Mucosa of descending colon (tissue), 3 donors: ENCODE measurements around the gene TANC1. TPM values are rescaled to one million over a fixed set of nuclear protein-coding genes. Genes with fewer than 3 reads are reported as not detected.

ENCODE experiments used
- ATAC-seq: fragments of 200-7000 bp; cut with Tn5 transposase; one replicate; pipeline ENCODE4 v1.9.1; 2020; ENCODE audit warnings: mild to moderate bottlenecking, moderate library complexity
- DNase-seq, 3 donors: peaks; one replicate each; pipeline ENCODE4 v3.0.0-alpha.2; 2020
- H3K36me3 ChIP-seq: fragments of 200-600 bp; one replicate; pipeline ENCODE4 v1.8.0; 2021; ENCODE audit warnings: low read depth, mild to moderate bottlenecking
- H3K4me1 ChIP-seq: fragments of 200-600 bp; one replicate; pipeline ENCODE4 v1.8.0; 2021; ENCODE audit warnings: low read depth, mild to moderate bottlenecking
- H3K4me3 ChIP-seq: fragments of 200-600 bp; one replicate; pipeline ENCODE4 v1.8.0; 2021; ENCODE audit warnings: mild to moderate bottlenecking
- H3K9me3 ChIP-seq: fragments of 200-600 bp; one replicate; pipeline ENCODE4 v1.8.0; 2021; ENCODE audit warnings: mild to moderate bottlenecking
- intact Hi-C, 2 donors: fragments of 100-400 bp; cut with DNase I in 1 of 2; cut with micrococcal nuclease in 1 of 2; formaldehyde crosslinking; loops; one replicate each; pipeline versions ENCODE4 v1.11.0 to v1.11.1; 2022; cut with DNase I, micrococcal nuclease
- total RNA-seq, 3 donors: library from RNA; stranded (reverse); fragmentation: NEBNext Ultra II Directional in 2 of 3; extraction: Animal tissue kit (Norgen Biotek cat#: 25700) in 2 of 3; gene quantifications; one replicate each; pipeline versions ENCODE4 v1.2.1 to v1.2.4, GENCODE V29; 2021 to 2023
- TF ChIP-seq, protein P1 (sequence below): fragments of 200-600 bp; IDR thresholded peaks from one replicate; pipeline ENCODE4 v1.8.0; 2022; ENCODE audit warnings: antibody characterized with exemption, mild to moderate bottlenecking
- donor health status: DM: no; HTN: no; CAD: no; lungs with moderate emphysema.
- donor health status: DM: no; HTN: no; CAD: no.
- donor health status: DM: no; HTN: yes; CAD: no.

TANC1 gene
- total RNA-seq, 3 donors from 2014 or later, result 30.7 to 55.5 (median 41.0) TPM

- DNase-seq, result no peak
- no peaks in the 10 kb centered on the region for H3K36me3 ChIP-seq
- peaks cover 12% of the 10 kb centered on the region for H3K4me1 ChIP-seq
- peak; percentile 46 for ATAC-seq
- H3K9me3 ChIP-seq, result no peaks in the 10 kb centered on the region
- intact Hi-C loops, result no loop called here
- TF ChIP-seq, protein P1, sequence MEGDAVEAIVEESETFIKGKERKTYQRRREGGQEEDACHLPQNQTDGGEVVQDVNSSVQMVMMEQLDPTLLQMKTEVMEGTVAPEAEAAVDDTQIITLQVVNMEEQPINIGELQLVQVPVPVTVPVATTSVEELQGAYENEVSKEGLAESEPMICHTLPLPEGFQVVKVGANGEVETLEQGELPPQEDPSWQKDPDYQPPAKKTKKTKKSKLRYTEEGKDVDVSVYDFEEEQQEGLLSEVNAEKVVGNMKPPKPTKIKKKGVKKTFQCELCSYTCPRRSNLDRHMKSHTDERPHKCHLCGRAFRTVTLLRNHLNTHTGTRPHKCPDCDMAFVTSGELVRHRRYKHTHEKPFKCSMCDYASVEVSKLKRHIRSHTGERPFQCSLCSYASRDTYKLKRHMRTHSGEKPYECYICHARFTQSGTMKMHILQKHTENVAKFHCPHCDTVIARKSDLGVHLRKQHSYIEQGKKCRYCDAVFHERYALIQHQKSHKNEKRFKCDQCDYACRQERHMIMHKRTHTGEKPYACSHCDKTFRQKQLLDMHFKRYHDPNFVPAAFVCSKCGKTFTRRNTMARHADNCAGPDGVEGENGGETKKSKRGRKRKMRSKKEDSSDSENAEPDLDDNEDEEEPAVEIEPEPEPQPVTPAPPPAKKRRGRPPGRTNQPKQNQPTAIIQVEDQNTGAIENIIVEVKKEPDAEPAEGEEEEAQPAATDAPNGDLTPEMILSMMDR, result no peak
- H3K4me3 ChIP-seq, result no peak overlapping the region
Observed at GRCh38 chr2:159043710-159044109, 75.3 kb downstream of the TANC1 start.

GRCh38 chr2:159044804-159045286 lies 76.4 kb downstream of the TANC1 start:
- ATAC-seq, result peak; percentile 72
- Histone ChIP-seq H3K36me3 (no peaks in the 10 kb centered on the region), H3K4me3 (no peak overlapping the region), H3K9me3 (no peaks in the 10 kb centered on the region), H3K4me1 (peaks cover 12% of the 10 kb centered on the region)
- no peak for DNase-seq
- TF ChIP-seq, protein P1, result no peak
- intact Hi-C loops, result no loop called here

GRCh38 chr2:159045545-159046454 lies 77.4 kb downstream of the TANC1 start:
- DNase-seq, result no peak
- no peak for ATAC-seq
- intact Hi-C loops, result no loop called here
- Histone ChIP-seq H3K36me3 (no peaks in the 10 kb centered on the region), H3K4me3 (no peak overlapping the region), H3K4me1 (peaks cover 16% of the 10 kb centered on the region), H3K9me3 (no peaks in the 10 kb centered on the region)
- TF ChIP-seq, protein P1, result no peak

DNA sequence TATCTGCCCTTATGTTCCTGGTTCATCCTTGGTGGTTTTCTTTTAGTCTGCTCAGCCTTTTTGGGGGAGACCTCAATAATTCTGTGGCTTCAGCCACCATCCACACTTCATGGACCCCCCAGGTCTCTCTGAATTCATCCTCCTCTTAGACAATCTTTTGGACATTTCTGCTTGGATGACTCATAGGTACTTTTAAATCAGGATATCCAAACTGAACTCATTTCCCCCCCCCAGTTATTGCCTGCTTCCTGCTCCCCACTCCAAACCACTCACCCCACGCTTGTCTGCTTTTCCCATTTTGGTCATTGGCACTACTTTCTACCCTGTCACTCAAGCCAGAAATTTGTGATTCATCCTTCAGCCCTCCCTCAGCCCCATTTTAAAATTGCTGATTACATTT lies 78.5 kb downstream of the TANC1 start:
- ATAC-seq (peak; percentile 8), DNase-seq (no peak)
- Histone ChIP-seq H3K4me1 (peaks cover 23% of the 10 kb centered on the region), H3K36me3 (no peaks in the 10 kb centered on the region), H3K9me3 (no peaks in the 10 kb centered on the region), H3K4me3 (no peak overlapping the region)
- intact Hi-C loops, result no loop called here
- TF ChIP-seq, protein P1, result no peak

DNA sequence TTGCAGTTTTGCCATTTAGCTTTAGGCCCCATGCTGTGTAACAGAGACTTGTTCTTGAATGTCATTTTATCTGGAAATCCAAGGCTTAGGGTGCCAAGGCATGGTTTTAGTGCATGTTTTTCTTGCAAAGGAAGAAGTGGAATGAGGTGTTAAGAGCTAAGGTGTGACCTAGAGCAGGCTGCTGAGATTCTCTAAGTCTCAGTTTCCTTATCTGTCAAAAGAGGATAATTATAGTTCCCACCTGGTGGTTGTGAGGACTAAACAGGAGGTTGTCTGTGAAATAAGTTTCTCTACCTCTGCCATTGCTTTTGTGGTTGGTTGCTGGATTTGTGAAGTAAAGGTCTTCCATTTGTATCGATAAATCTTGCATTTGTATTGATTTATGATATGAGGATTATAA lies 82.0 kb downstream of the TANC1 start:
- Histone ChIP-seq H3K9me3 (no peaks in the 10 kb centered on the region), H3K4me3 (no peak overlapping the region), H3K4me1 (peaks cover 27% of the 10 kb centered on the region), H3K36me3 (no peaks in the 10 kb centered on the region)
- TF ChIP-seq, protein P1, result no peak
- ATAC-seq (no peak), DNase-seq (no peak)
- intact Hi-C loops, result no loop called here
